Activated CD4-positive, alpha-beta T cell treated with anti-CD3 and anti-CD28 coated beads, Interleukin-2, Interleukin-4, amounts not matched to agents 100 ng/mL and 50 ng/mL, durations not matched to agents 16 hours and 8 hours (primary cell): ENCODE data around the gene ZNF506.
"Not testable (repeated sequence)": the region's sequence is repeated elsewhere in the genome, so short reads cannot be mapped to it uniquely, and the experiment has no call there.

Experiments used
- DNase-seq: peaks from one replicate; pipeline ENCODE4 v3.0.0-alpha.2; 2020; ENCODE audit warnings: low spot score

The ZNF506 gene

GRCh38 chr19:19821366-19821951 is at the start of gene ZNF506:
ZNF506 (minus strand) TSS chr19:19821750; CDS start chr19:19821603, 147 bp downstream.
- DNase-seq, result peak; percentile 90

GRCh38 chr19:19870086-19870485 is 48.5 kb upstream of the ZNF506 start:
- DNase-seq, result not testable (repeated sequence)

- DNase-seq, result peak; percentile 53
These were observed 45.2 kb upstream of the ZNF506 start for GRCh38 chr19:19866611-19867248.

GRCh38 chr19:19865750-19866610 is 44.4 kb upstream of the ZNF506 start, which contains the start of gene ZNF253:
ZNF253 (plus strand) TSS chr19:19865882; CDS start chr19:19865997, 115 bp downstream.
- DNase-seq, result peak; percentile 94

GRCh38 chr19:19860756-19861390 is 39.3 kb upstream of the ZNF506 start:
- DNase-seq, result peak; percentile 11

GRCh38 chr19:19858751-19859150 is 37.2 kb upstream of the ZNF506 start:
- DNase-seq, result no peak

- not testable (repeated sequence) for DNase-seq
These were observed 30.2 kb upstream of the ZNF506 start for GRCh38 chr19:19851740-19852139.

- no peak for DNase-seq
These were observed 27.5 kb upstream of the ZNF506 start for GRCh38 chr19:19849056-19849455.

- no peak for DNase-seq
These were observed 26.2 kb upstream of the ZNF506 start for GRCh38 chr19:19847781-19848180.

- no peak for DNase-seq
These were observed 14.0 kb upstream of the ZNF506 start for GRCh38 chr19:19835560-19836038.

- no peak for DNase-seq
These were observed 5.3 kb upstream of the ZNF506 start for GRCh38 chr19:19826875-19827274.

GRCh38 chr19:19823916-19824315 is 2.4 kb upstream of the ZNF506 start:
- no peak for DNase-seq

GRCh38 chr19:19821976-19822375 is 426 bp upstream of the ZNF506 start:
- not testable (repeated sequence) for DNase-seq

GRCh38 chr19:19820774-19821320 is 703 bp downstream of the ZNF506 start:
- DNase-seq, result no peak

- DNase-seq, result no peak
These were observed 4.2 kb downstream of the ZNF506 start for GRCh38 chr19:19817357-19817756.

GRCh38 chr19:19816679-19817078 is 4.9 kb downstream of the ZNF506 start:
- no peak for DNase-seq

GRCh38 chr19:19811999-19812398 is 9.6 kb downstream of the ZNF506 start:
- not testable (repeated sequence) for DNase-seq

- DNase-seq, result no peak
These were observed 16.1 kb downstream of the ZNF506 start for GRCh38 chr19:19805480-19805879.

GRCh38 chr19:19788015-19788414 is 33.5 kb downstream of the ZNF506 start:
- DNase-seq, result no peak

- DNase-seq, result not testable (repeated sequence)
These were observed 36.1 kb downstream of the ZNF506 start for GRCh38 chr19:19785476-19785875.

GRCh38 chr19:19782783-19783182 is 38.8 kb downstream of the ZNF506 start:
- no peak for DNase-seq

- DNase-seq, result not testable (repeated sequence)
These were observed 39.8 kb downstream of the ZNF506 start for GRCh38 chr19:19781791-19782190.
